IMR-90 (cell line): ENCODE data around the gene CXCL11.

ENCODE experiments used
- CEBPB ChIP-seq: IDR thresholded peaks from 2 replicates; pipeline ENCODE4 v1.6.1; 2012; ENCODE audit warnings: low read depth, low read length, improper control_type of control experiment
- CTCF ChIP-seq: conservative IDR thresholded peaks from 2 replicates; pipeline ENCODE4 v1.5.1; 2012; ENCODE audit warnings: mild to moderate bottlenecking, low read depth, low read length, improper control_type of control experiment
- POLR2A ChIP-seq: IDR thresholded peaks from 2 replicates; pipeline ENCODE4 v1.6.1; 2012; ENCODE audit warnings: mild to moderate bottlenecking, low read depth, low read length
- RAD21 ChIP-seq: IDR thresholded peaks from 2 replicates; pipeline ENCODE4 v1.6.1; 2012; ENCODE audit warnings: low read length, improper control_type of control experiment
- RFX5 ChIP-seq: IDR thresholded peaks from 2 replicates; pipeline ENCODE4 v1.8.0; 2012; ENCODE audit warnings: low read depth, mild to moderate bottlenecking, low read length, moderate library complexity

- no peak for TF ChIP-seq CTCF
- no peak for TF ChIP-seq POLR2A
- no peak for TF ChIP-seq RAD21
- TF ChIP-seq RFX5: no peak
- TF ChIP-seq CEBPB: peak; percentile 67
These were observed 33.7 kb downstream of the CXCL11 start for GRCh38 chr4:76002176-76002575.
